Femur (tissue), 1 donor: ENCODE measurements around the gene PHF11.

Source experiments
- DNase-seq: peaks from one replicate; pipeline ENCODE4 v3.0.0-alpha.2; 2017

PHF11 gene

GRCh38 chr13:49499889-49500660, 4.3 kb downstream of the PHF11 start:
- no peak for DNase-seq

GRCh38 chr13:49502954-49503353, 7.2 kb downstream of the PHF11 start:
- no peak for DNase-seq

- no peak for DNase-seq
These were observed 8.2 kb downstream of the PHF11 start for GRCh38 chr13:49503951-49504350.

GRCh38 chr13:49512578-49512977, 16.8 kb downstream of the PHF11 start:
- DNase-seq = no peak

GRCh38 chr13:49516467-49516866, 20.7 kb downstream of the PHF11 start:
- DNase-seq = no peak

GRCh38 chr13:49517461-49517860, 21.7 kb downstream of the PHF11 start:
- DNase-seq = no peak

- DNase-seq = no peak
These were observed 25.5 kb downstream of the PHF11 start for GRCh38 chr13:49521224-49521623.

GRCh38 chr13:49524740-49525501, 29.2 kb downstream of the PHF11 start:
- no peak for DNase-seq

- DNase-seq = no peak
These were observed 31.4 kb downstream of the PHF11 start for GRCh38 chr13:49527123-49527522.

GRCh38 chr13:49528161-49528560, 32.4 kb downstream of the PHF11 start:
- DNase-seq = no peak

- peak; percentile 26 for DNase-seq
These were observed 34.7 kb downstream of the PHF11 start for GRCh38 chr13:49530457-49530856.

GRCh38 chr13:49532593-49532992, 36.8 kb downstream of the PHF11 start:
- no peak for DNase-seq

GRCh38 chr13:49533011-49533410, 37.3 kb downstream of the PHF11 start:
- DNase-seq = no peak

- DNase-seq = no peak
These were observed 38.0 kb downstream of the PHF11 start for GRCh38 chr13:49533591-49534269.

GRCh38 chr13:49536144-49536873, 40.6 kb downstream of the PHF11 start:
- DNase-seq = no peak

- DNase-seq = no peak
These were observed 42.7 kb downstream of the PHF11 start for GRCh38 chr13:49538404-49538803.

- no peak for DNase-seq
These were observed 43.6 kb downstream of the PHF11 start for GRCh38 chr13:49539313-49539712.

- no peak for DNase-seq
These were observed 44.0 kb downstream of the PHF11 start for GRCh38 chr13:49539746-49540145.

GRCh38 chr13:49540552-49540951, 44.8 kb downstream of the PHF11 start:
- DNase-seq = no peak

GRCh38 chr13:49543656-49544055, 47.9 kb downstream of the PHF11 start:
- DNase-seq = no peak

GRCh38 chr13:49545661-49546060, 49.9 kb downstream of the PHF11 start:
- no peak for DNase-seq

- DNase-seq = no peak
These were observed 50.8 kb downstream of the PHF11 start for GRCh38 chr13:49546561-49546960.

GRCh38 chr13:49549289-49549688, 53.5 kb downstream of the PHF11 start:
- no peak for DNase-seq
